ENCODE measurements around the gene RPL26. TPM values are rescaled to one million over a fixed set of nuclear protein-coding genes. Genes with fewer than 3 reads are reported as not detected.
A peak's percentile ranks its signal among the peaks of the same experiment; 100 is the strongest.

Gene RPL26
- total RNA-seq, 1 experiment from 2014 or later: 1,369 TPM

DNA sequence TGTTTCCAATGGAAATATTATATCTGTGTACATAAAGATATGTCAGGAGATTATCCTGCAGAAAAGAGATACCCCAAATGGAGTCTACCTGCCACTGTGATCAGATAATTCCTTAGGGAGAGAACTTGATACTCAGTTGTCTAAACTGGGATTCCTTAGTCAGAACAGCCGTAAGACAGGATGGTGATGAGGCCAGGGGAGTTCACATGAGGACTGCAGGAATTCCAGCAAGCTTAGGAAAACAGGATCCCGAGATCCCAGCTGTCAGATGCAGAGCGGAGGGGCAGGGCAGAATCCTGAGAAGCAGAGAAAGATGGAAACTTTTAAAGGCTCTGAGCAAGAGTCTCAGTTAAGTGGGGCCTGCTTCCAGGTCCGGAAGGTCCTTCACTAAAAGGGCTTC is 11.2 kb downstream of the RPL26 start:
- ATAC-seq: no peak
- peaks cover 9% of the 10 kb centered on the region for H3K4me1 ChIP-seq (ENCODE audit: insufficient read depth, low read length)

DNA sequence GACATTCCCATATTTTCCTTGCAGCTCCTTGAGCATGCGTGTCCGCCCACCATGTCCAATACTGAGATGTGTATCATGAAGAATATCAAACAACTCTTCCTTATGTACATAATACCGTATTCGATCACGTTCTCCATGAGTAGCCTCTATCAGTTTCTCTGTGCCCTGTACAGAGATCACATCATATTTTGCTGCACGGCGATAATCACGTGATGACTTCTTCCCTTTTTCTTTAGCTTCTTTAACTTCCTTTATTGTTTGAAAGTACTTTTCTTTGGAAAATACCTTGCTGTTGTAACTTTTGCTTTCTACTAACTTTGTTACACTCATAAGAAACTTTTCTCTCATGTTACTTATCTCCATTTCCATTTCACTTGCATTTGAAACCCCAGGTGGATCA is 13.0 kb downstream of the RPL26 start:
- Histone ChIP-seq H3K4me3 (ENCODE audit: low read length) (no peak overlapping the region), H3K4me1 (ENCODE audit: insufficient read depth, low read length) (peaks cover 16% of the 10 kb centered on the region), H3K9me2 (replicated peaks; ENCODE audit: low read length) (no peaks in the 10 kb centered on the region), H2AFZ (ENCODE audit: low read length) (no peak overlapping the region), H3K36me3 (ENCODE audit: low read depth, low read length) (peaks cover 4% of the 10 kb centered on the region; the same call in 1 of the 2 replicates), H3F3A (ENCODE audit: low read length, unreplicated experiment) (no peaks in the 10 kb centered on the region), H4K20me1 (ENCODE audit: low read length) (no peaks in the 10 kb centered on the region), H3K4me2 (ENCODE audit: low read length) (no peak overlapping the region), H3K27me3 (ENCODE audit: low read length) (no peaks in the 10 kb centered on the region), H3K27ac (ENCODE audit: low read length) (no peak overlapping the region), H3K79me2 (ENCODE audit: low read length) (no peaks in the 10 kb centered on the region), H3K9ac (ENCODE audit: low read length) (no peak overlapping the region), H3K9me3 (ENCODE audit: low read length) (no peaks in the 10 kb centered on the region)
- intact Hi-C loops (cut with micrococcal nuclease): no loop called here
- BruUV-seq (replicated peaks): TSS peak; percentile 11
- ChIA-PET POLR2A (ENCODE audit: unreplicated experiment) (no interaction called here), CTCF (no interaction called here)
- DNase-seq: no peak
- no peak for TF ChIP-seq EZH2 (IDR thresholded peaks at IDR 0.05; ENCODE audit: low read length, unreplicated experiment)
- no peak for TF ChIP-seq EZH2phosphoT487 (IDR thresholded peaks at IDR 0.05; ENCODE audit: borderline replicate concordance, low read length)
- TF ChIP-seq, protein P1, sequence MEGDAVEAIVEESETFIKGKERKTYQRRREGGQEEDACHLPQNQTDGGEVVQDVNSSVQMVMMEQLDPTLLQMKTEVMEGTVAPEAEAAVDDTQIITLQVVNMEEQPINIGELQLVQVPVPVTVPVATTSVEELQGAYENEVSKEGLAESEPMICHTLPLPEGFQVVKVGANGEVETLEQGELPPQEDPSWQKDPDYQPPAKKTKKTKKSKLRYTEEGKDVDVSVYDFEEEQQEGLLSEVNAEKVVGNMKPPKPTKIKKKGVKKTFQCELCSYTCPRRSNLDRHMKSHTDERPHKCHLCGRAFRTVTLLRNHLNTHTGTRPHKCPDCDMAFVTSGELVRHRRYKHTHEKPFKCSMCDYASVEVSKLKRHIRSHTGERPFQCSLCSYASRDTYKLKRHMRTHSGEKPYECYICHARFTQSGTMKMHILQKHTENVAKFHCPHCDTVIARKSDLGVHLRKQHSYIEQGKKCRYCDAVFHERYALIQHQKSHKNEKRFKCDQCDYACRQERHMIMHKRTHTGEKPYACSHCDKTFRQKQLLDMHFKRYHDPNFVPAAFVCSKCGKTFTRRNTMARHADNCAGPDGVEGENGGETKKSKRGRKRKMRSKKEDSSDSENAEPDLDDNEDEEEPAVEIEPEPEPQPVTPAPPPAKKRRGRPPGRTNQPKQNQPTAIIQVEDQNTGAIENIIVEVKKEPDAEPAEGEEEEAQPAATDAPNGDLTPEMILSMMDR (conservative IDR thresholded peaks at IDR 0.05; ENCODE audit: low read depth, low read length): no peak
- no peak for ATAC-seq

More for the DNA sequence above, 11.2 kb downstream of the RPL26 start:
- Histone ChIP-seq H2AFZ (ENCODE audit: low read length) (no peak overlapping the region), H3K36me3 (ENCODE audit: low read depth, low read length) (peaks cover 4% of the 10 kb centered on the region; the same call in 1 of the 2 replicates), H3F3A (ENCODE audit: low read length, unreplicated experiment) (no peaks in the 10 kb centered on the region), H3K4me2 (ENCODE audit: low read length) (no peak overlapping the region), H3K4me3 (ENCODE audit: low read length) (no peak overlapping the region), H3K9me2 (replicated peaks; ENCODE audit: low read length) (no peaks in the 10 kb centered on the region), H3K9ac (ENCODE audit: low read length) (no peak overlapping the region), H3K27me3 (ENCODE audit: low read length) (no peaks in the 10 kb centered on the region), H3K79me2 (ENCODE audit: low read length) (peaks cover 7% of the 10 kb centered on the region; the same call in 1 of the 2 replicates), H3K9me3 (ENCODE audit: low read length) (no peaks in the 10 kb centered on the region), H3K27ac (ENCODE audit: low read length) (no peak overlapping the region), H4K20me1 (ENCODE audit: low read length) (no peaks in the 10 kb centered on the region)
- POLR2A ChIA-PET (ENCODE audit: unreplicated experiment): no interaction called here
- no peak for DNase-seq
- intact Hi-C loops (cut with micrococcal nuclease): no loop called here
- no TSS peak for BruUV-seq (replicated peaks)
- CTCF ChIA-PET: no interaction called here
- TF ChIP-seq EZH2phosphoT487 (IDR thresholded peaks at IDR 0.05; ENCODE audit: borderline replicate concordance, low read length) (no peak), EZH2 (IDR thresholded peaks at IDR 0.05; ENCODE audit: low read length, unreplicated experiment) (no peak)
- TF ChIP-seq, protein P1 (conservative IDR thresholded peaks at IDR 0.05; ENCODE audit: low read depth, low read length): no peak

DNA sequence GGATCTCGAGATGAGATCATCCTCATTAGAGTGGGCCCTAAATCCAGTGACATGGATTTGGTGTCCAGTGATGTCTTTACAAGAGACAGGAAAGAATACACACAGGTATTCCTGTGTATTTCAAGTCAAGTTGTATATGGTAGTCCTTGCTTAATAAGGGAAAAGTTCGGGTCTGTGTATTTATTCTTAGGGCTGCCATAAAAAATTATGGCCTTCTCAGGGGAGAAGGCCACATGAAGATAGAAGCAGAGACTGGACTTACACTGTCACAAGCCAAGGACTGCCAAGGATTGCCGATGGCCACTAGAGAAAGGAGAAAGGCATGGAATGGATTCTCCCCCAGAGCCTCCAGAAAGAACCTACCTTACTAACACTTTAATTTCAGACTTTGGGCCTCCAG is 14.8 kb downstream of the RPL26 start:
- CTCF ChIA-PET: no interaction called here
- no TSS peak for BruUV-seq (replicated peaks)
- intact Hi-C loops (cut with micrococcal nuclease): no loop called here

More for the DNA sequence above, 14.8 kb downstream of the RPL26 start:
- no peaks in the 10 kb centered on the region for H4K20me1 ChIP-seq (ENCODE audit: low read length)
- DNase-seq (no peak), ATAC-seq (no peak)
- H3K79me2 ChIP-seq (ENCODE audit: low read length): no peaks in the 10 kb centered on the region
- H3K27ac ChIP-seq (ENCODE audit: low read length): no peak overlapping the region
- no peak overlapping the region for H3K4me2 ChIP-seq (ENCODE audit: low read length)
- no peak overlapping the region for H3K9ac ChIP-seq (ENCODE audit: low read length)
- POLR2A ChIA-PET (ENCODE audit: unreplicated experiment): no interaction called here
- no peaks in the 10 kb centered on the region for H3K27me3 ChIP-seq (ENCODE audit: low read length)
- TF ChIP-seq, protein P1 (conservative IDR thresholded peaks at IDR 0.05; ENCODE audit: low read depth, low read length): no peak
- TF ChIP-seq EZH2phosphoT487 (IDR thresholded peaks at IDR 0.05; ENCODE audit: borderline replicate concordance, low read length): no peak
- H3K4me1 ChIP-seq (ENCODE audit: insufficient read depth, low read length): peaks cover 19% of the 10 kb centered on the region
- H2AFZ ChIP-seq (ENCODE audit: low read length): no peak overlapping the region
- peaks cover 4% of the 10 kb centered on the region; the same call in 1 of the 2 replicates for H3K36me3 ChIP-seq (ENCODE audit: low read depth, low read length)
- no peak overlapping the region for H3K4me3 ChIP-seq (ENCODE audit: low read length)
- H3F3A ChIP-seq (ENCODE audit: low read length, unreplicated experiment): no peaks in the 10 kb centered on the region
- H3K9me2 ChIP-seq (replicated peaks; ENCODE audit: low read length): no peaks in the 10 kb centered on the region
- H3K9me3 ChIP-seq (ENCODE audit: low read length): no peaks in the 10 kb centered on the region

All from PC-3 (cell line).